HG03460 (cell line): ENCODE results near the gene BCAS3.
"Not testable (repeated sequence)": the region's sequence is repeated elsewhere in the genome, so short reads cannot be mapped to it uniquely, and the experiment has no call there.

ENCODE experiments used
- ATAC-seq: cut with Tn5 transposase; IDR thresholded peaks from one replicate; pipeline ENCODE4 v1.9.1; 2021; ENCODE audit not compliant: unreplicated experiment

Gene BCAS3

DNA sequence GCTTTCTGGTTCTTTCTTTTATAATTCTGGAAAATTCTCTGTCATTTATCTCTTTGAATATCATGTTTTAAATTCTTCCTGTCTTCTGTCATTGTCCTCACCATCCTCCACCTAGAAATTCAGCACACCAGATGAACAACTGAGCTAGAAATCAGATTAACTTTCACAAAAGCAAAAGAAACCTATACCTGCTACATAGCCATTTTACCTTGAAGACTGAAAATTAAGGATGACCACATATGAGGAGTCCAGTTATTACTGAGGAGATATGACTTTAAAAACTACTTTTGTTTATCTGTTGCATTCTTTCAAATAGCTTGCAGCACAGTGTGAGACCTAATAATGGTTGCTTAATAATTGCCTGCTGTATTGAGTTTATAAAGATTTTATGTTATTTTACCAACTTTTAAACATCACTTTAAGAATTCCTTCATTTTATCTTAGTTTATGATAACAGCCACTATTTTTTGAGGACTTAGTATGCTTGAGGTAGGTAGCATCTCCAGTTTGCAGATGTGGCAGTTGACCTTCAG lies 104.3 kb downstream of the BCAS3 start:
- ATAC-seq, result no peak

GRCh38 chr17:60782742-60783141 lies 105.1 kb downstream of the BCAS3 start:
- no peak for ATAC-seq

DNA sequence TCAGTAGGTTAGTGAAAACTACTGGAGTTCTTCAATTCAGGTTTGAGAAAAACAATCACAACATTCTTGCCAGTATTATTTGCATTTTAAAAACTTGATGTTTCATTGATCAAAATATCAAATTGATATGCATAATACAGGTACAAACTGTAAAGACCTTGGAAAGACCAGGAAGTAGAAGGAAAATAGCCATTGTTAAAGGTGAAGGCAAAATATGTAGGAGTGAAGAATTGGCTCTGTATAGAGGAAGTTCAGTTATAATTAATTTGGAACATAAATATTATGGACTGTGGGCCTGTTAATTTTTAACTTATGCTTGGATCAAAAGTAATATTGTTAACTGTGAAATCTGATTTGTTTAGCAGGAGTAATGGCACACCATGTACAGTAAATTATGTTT lies 112.6 kb downstream of the BCAS3 start:
- ATAC-seq, result no peak

- no peak for ATAC-seq
Measured at GRCh38 chr17:60792250-60792898, 114.7 kb downstream of the BCAS3 start.

- ATAC-seq, result no peak
Measured at GRCh38 chr17:60798576-60798975, 120.9 kb downstream of the BCAS3 start.

DNA sequence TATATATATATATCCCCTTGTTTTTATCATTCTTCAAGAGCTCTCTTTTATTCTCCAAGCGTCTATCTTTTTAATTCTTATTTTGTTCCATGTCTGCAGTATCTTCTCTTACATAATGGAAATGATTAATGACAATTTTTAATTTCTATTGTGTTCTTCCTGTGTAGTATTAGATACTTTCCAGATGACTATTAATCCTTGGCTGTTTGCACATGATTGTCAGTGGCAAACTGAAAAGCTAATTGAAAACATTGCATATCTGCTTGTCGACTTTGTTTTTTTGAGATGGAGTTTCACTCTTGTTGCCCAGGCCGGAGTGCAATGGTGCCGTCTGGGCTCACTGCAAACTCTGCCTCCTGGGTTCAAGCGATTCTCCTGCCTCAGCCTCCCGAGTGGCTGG lies 124.7 kb downstream of the BCAS3 start:
- ATAC-seq, result no peak

DNA sequence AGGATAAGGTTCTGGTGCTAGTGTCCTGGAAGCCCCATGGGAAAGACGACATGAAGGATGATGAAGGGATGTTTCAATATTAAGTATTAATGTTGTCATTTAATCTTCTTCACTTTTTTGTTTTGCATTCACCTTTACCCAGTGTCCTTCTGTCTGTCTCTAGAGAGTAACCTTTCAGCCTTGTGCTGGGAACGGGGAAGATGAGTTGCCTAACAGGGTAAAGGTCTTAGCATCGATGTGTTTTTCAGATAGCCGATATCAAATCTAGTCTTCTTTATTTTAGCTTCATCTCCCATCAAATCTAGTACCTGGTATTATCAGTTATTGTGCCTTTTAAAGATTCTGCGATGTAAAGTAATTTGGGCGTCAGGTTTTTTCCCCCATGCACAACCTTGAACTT lies 125.4 kb downstream of the BCAS3 start:
- no peak for ATAC-seq

DNA sequence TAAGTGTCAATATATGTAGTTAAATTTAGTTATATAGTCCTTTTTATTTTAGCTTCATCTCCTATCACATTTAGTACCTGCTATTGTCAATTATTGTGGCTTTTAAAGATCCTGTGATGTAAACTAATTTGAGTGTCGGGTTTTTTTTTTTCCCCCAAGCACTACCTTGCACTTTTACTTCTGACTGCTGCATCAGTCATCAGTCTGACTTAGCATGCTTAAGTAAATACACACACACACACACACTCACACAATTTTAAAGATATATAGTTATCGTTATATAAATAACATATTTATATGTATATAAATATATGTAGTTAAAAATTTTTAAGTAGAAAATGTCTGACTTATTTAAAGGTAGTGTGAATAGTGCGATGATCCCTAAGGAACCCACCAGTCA lies 127.2 kb downstream of the BCAS3 start:
- no peak for ATAC-seq

DNA sequence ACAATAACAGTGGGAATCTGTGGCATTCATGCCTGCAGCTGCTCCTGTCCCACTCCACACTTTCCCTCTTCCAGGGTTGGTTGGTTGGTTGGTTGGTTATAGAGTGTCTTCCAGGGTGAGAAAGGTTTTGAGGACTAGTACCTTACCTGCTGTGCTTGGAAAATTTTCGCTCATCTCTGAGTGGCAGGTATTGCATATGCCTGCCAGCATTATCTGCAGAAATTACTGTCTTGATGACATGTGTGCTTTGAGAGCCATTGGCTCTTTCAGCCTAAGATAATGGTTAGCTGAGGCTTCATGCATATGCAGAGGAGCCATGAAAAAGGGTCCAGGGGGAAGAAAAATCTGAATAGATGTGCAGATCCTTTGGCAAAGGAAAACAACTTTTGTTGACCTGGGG lies 131.8 kb downstream of the BCAS3 start:
- no peak for ATAC-seq

DNA sequence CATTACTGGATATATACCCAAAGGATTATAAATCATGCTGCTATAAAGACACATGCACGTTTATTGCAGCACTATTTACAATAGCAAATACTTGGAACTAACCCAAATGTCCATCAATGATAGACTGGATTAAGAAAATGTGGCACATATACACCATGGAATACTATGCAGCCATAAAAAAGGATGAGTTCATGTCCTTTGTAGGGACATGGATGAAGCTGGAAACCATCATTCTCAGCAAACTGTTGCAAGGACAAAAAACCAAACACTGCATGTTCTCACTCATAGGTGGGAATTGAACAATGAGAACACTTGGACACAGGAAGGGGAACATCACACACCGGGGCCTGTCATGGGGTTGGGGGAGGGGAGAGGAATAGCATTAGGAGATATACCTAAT lies 137.3 kb downstream of the BCAS3 start:
- ATAC-seq, result not testable (repeated sequence)

DNA sequence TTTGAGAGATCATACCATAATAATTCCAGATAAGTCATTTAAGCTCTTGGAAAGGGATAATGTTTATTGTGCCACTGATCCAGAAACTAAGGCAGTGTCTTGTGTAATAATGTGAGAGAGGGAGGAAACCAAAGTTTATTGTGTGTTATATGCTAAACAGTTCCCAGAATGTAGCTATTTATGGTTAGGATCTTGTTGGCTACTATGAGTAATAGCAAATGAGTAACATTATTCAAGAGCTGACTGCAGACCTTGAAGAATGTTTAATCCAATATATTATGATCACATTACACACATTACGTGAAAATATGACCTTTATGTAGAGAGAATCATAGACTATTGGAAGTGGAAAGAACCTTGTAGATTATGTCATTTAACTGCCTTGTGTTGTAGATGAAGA lies 139.5 kb downstream of the BCAS3 start:
- no peak for ATAC-seq

- ATAC-seq, result no peak
Measured at GRCh38 chr17:60819447-60820130, 141.9 kb downstream of the BCAS3 start.

- no peak for ATAC-seq
Measured at GRCh38 chr17:60823515-60823914, 145.9 kb downstream of the BCAS3 start.

- no peak for ATAC-seq
Measured at GRCh38 chr17:60825351-60825750, 147.7 kb downstream of the BCAS3 start.

DNA sequence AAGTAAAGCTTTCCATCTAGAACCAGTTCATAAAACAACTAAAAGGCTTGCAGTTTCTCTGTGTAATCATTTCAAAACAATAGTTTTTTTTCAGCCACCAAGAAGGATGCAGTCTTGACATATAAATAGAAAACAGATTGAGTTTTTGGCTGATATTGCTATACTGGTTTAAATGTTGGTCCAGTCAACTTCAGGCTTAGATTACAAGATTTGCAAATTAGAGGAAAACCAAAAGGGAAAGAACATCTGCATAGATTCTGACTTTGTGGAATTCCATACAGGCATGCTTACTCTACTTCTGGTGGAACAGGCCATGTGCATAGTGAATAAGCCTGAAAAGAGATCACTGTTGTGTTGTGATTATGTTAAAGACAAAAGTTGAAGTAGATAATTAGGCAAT lies 150.3 kb downstream of the BCAS3 start:
- no peak for ATAC-seq

DNA sequence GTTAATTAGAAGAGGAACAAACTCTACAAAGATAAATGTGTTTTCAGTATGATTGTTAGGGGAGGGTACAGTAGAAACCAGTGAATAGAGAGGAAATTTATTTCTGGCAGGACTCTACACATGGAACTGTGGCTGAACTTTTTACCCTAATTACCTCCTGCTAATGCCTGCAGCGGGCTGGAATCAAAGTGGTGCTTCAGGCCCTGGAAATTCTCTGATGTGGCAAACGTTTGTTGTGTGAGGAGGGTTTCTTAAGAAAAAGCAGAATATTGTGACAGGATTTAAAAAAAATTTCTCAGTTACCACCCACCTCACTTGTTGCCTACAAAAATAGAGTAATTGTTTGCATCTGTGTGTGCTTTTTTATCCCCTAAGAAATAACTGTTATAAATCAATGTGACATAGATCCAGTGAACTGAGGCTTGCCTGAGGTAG lies 154.5 kb downstream of the BCAS3 start:
- ATAC-seq, result no peak

- ATAC-seq, result no peak
Measured at GRCh38 chr17:60832631-60833030, 155.0 kb downstream of the BCAS3 start.

DNA sequence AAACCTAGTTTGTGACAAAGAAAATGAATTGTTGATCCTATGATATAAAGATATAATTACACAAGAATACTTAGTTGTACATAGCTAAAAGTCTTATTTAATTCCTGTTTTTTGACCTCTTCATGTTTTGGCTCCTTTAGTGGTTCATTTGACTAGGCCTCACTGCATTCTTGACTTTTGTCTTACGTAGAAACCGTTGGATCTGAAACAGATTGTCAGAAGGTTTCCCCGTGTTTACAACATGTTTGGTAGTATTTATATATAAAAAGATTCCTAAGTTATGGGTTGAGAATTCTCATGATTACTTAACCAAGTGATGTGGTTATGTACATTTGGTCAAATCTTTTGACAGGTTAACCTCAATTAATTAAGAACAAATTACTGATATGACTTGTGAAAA lies 162.8 kb downstream of the BCAS3 start:
- ATAC-seq, result no peak

GRCh38 chr17:60845012-60845411 lies 167.4 kb downstream of the BCAS3 start:
- ATAC-seq, result no peak

- ATAC-seq, result no peak
Measured at GRCh38 chr17:60846175-60846574, 168.5 kb downstream of the BCAS3 start.

DNA sequence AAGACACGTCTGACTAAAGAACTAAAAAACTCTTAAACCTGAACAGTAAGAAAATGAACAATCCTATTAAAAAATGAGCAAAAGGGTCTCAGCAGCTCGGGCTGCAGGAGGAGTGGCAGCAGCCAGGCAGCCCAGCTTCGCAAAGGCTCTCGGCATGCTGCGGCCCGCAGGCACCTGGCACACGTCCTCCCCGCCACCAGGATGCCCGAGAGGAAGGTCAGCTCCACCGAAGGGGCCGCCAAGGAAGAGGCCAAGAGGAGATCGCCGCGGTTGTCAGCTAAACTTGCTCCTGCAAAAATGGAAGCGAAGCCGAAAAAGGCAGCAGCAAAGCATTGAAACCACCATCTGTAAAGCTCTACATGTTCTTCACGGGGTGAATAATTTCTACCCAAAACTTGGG lies 173.5 kb downstream of the BCAS3 start:
- ATAC-seq, result no peak

DNA sequence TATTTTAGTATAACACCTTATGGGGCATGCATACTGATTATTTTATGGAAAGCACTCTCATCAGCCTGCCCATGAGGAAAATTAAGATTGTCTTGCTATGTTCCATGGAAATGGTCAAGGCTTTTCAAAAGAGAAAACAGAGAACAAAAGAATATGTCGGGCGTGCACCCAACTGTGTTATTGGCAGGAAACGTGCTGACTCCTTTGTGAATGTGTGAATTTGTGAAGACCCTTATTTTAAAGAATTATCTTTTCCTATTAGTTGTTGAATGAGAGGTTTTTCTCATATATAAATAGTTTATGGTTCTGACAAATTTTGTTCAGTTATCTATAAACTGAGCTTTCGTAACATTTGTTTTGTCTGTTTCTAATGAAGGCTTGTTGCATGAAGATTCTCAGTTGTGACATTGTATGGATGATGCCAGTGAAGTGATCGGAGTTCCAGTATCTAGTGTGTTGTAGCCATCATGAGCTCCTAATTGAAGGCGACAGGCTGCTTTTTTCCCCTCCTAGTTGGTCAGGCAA lies 180.0 kb downstream of the BCAS3 start:
- no peak for ATAC-seq
